ENCODE measurements around the gene ENTHD1.

ENTHD1 gene

GRCh38 chr22:39706376-39707140, 187.0 kb downstream of the ENTHD1 start:
- in situ Hi-C loops (cut with HindIII; ENCODE audit: low sequenced_read_pairs): no loop called here
- no peak overlapping the region for H3K4me3 ChIP-seq (ENCODE audit: low read depth, low read length)
- DNase-seq (ENCODE audit: low read depth): no peak
- TF ChIP-seq CTCF (IDR thresholded peaks at IDR 0.05; ENCODE audit: low read depth, low read length, missing control alignments): no peak

- no peak for DNase-seq (ENCODE audit: low read depth)
- H3K4me3 ChIP-seq (ENCODE audit: low read depth, low read length): no peak overlapping the region
- no peak for TF ChIP-seq CTCF (IDR thresholded peaks at IDR 0.05; ENCODE audit: low read depth, low read length, missing control alignments)
- in situ Hi-C loops (cut with HindIII; ENCODE audit: low sequenced_read_pairs): no loop called here
These were observed 188.2 kb downstream of the ENTHD1 start for GRCh38 chr22:39705386-39705785.

GRCh38 chr22:39703928-39704639, 189.5 kb downstream of the ENTHD1 start:
- TF ChIP-seq CTCF (IDR thresholded peaks at IDR 0.05; ENCODE audit: low read depth, low read length, missing control alignments): no peak
- H3K4me3 ChIP-seq (ENCODE audit: low read depth, low read length): no peak overlapping the region
- in situ Hi-C loops (cut with HindIII; ENCODE audit: low sequenced_read_pairs): no loop called here
- no peak for DNase-seq (ENCODE audit: low read depth)

GRCh38 chr22:39703091-39703490, 190.5 kb downstream of the ENTHD1 start:
- TF ChIP-seq CTCF (IDR thresholded peaks at IDR 0.05; ENCODE audit: low read depth, low read length, missing control alignments): no peak
- no peak for DNase-seq (ENCODE audit: low read depth)
- in situ Hi-C loops (cut with HindIII; ENCODE audit: low sequenced_read_pairs): no loop called here
- no peak overlapping the region for H3K4me3 ChIP-seq (ENCODE audit: low read depth, low read length)

GRCh38 chr22:39700565-39700964, 193.0 kb downstream of the ENTHD1 start:
- no peak for DNase-seq (ENCODE audit: low read depth)
- TF ChIP-seq CTCF (IDR thresholded peaks at IDR 0.05; ENCODE audit: low read depth, low read length, missing control alignments): no peak
- in situ Hi-C loops (cut with HindIII; ENCODE audit: low sequenced_read_pairs): no loop called here
- no peak overlapping the region for H3K4me3 ChIP-seq (ENCODE audit: low read depth, low read length)

GRCh38 chr22:39699631-39700360, 193.8 kb downstream of the ENTHD1 start:
- in situ Hi-C loops (cut with HindIII; ENCODE audit: low sequenced_read_pairs): no loop called here
- H3K4me3 ChIP-seq (ENCODE audit: low read depth, low read length): no peak overlapping the region
- no peak for TF ChIP-seq CTCF (IDR thresholded peaks at IDR 0.05; ENCODE audit: low read depth, low read length, missing control alignments)
- no peak for DNase-seq (ENCODE audit: low read depth)
